IMR-90 (cell line): ENCODE data around the gene FAM131C. TPM values are rescaled to one million over a fixed set of nuclear protein-coding genes. Genes with fewer than 3 reads are reported as not detected.

Source experiments
- ATAC-seq: fragments of 200-7000 bp; cut with Tn5 transposase; 2 replicates; pipeline ENCODE4 v1.9.1; 2020; ENCODE audit warnings: low read depth, mild to moderate bottlenecking, moderate library complexity
- BruUV-seq: library from RNA; stranded (reverse); fragments of 400-500 nt; replicated peaks from 2 replicates; lab custom pipeline; 2021; lab: Mats Ljungman, UMichigan
- CTCF ChIA-PET: fragments of 300-600 bp; formaldehyde crosslinking; extraction: SDS; loops from one replicate; lab custom pipeline; 2021; ENCODE audit warnings: antibody characterized with exemption; lab: Yijun Ruan, JAX
- POLR2A ChIA-PET: fragments of 300-600 bp; sonication (Branson Sonifier 250); formaldehyde crosslinking; loops from one replicate; lab custom pipeline; 2022; ENCODE audit warnings: antibody characterized with exemption; ENCODE audit not compliant: unreplicated experiment; lab: Charles Lee
- DNase-seq: peaks from one replicate; pipeline ENCODE4 v3.0.0; 2013
- H2AFZ ChIP-seq: replicated peaks from 2 replicates; pipeline ENCODE3; 2013; ENCODE audit warnings: low read length, mild to moderate bottlenecking; ENCODE audit not compliant: poor library complexity
- H2AK5ac ChIP-seq: 2 replicates; pipeline ENCODE4 v1.6.1; 2013; ENCODE audit warnings: low read depth, low read length, inconsistent platforms
- H2AK9ac ChIP-seq: replicated peaks from 2 replicates; pipeline ENCODE3; 2013; ENCODE audit warnings: mild to moderate bottlenecking, low read depth, low read length, moderate library complexity; ENCODE audit not compliant: poor library complexity
- H2BK120ac ChIP-seq: 2 replicates; pipeline ENCODE4 v1.6.1; 2013; ENCODE audit warnings: low read depth, low read length, inconsistent platforms
- H2BK15ac ChIP-seq: 3 replicates; pipeline ENCODE4 v1.6.1; 2013; ENCODE audit warnings: low read depth, low read length, inconsistent platforms
- H2BK20ac ChIP-seq: 2 replicates; pipeline ENCODE4 v1.6.1; 2013; ENCODE audit warnings: low read depth, mild to moderate bottlenecking, inconsistent platforms, low read length, moderate library complexity
- H2BK5ac ChIP-seq: 2 replicates; pipeline ENCODE4 v1.6.1; 2013; ENCODE audit warnings: mild to moderate bottlenecking, low read depth, low read length, inconsistent platforms; ENCODE audit not compliant: poor library complexity, severe bottlenecking
- H3K14ac ChIP-seq: replicated peaks from 2 replicates; pipeline ENCODE4 v1.6.1; 2013; ENCODE audit warnings: low read depth, low read length, inconsistent platforms
- H3K18ac ChIP-seq: 2 replicates; pipeline ENCODE4 v1.6.1; 2013; ENCODE audit warnings: low read depth, low read length, control low read depth
- H3K23ac ChIP-seq: 2 replicates; pipeline ENCODE4 v1.6.1; 2013; ENCODE audit warnings: low read depth, low read length, inconsistent platforms
- H3K27ac ChIP-seq: 2 replicates; pipeline ENCODE4 v1.5.1; 2013; ENCODE audit warnings: mild to moderate bottlenecking, control low read depth, low read length; ENCODE audit not compliant: insufficient read depth
- H3K27me3 ChIP-seq: 2 replicates; pipeline ENCODE4 v1.6.1; 2013; ENCODE audit warnings: low read length; ENCODE audit not compliant: control insufficient read depth, insufficient read depth
- H3K36me3 ChIP-seq: 2 replicates; pipeline ENCODE4 v1.6.1; 2013; ENCODE audit warnings: low read length, mixed read lengths; ENCODE audit not compliant: control insufficient read depth, insufficient read depth
- H3K4ac ChIP-seq: 2 replicates; pipeline ENCODE4 v1.6.1; 2013; ENCODE audit warnings: low read depth, low read length, inconsistent platforms
- H3K4me1 ChIP-seq: 2 replicates; pipeline ENCODE4 v1.6.1; 2013; ENCODE audit warnings: low read length, mixed read lengths; ENCODE audit not compliant: control insufficient read depth, insufficient read depth
- H3K4me2 ChIP-seq: 2 replicates; pipeline ENCODE4 v1.6.1; 2013; ENCODE audit warnings: low read depth, mild to moderate bottlenecking, control low read depth, low read length, moderate library complexity
- H3K4me3 ChIP-seq: 2 replicates; pipeline ENCODE4 v1.5.1; 2013; ENCODE audit warnings: low read depth, mild to moderate bottlenecking, control low read depth, low read length, moderate library complexity; ENCODE audit not compliant: insufficient read depth
- H3K56ac ChIP-seq: 2 replicates; pipeline ENCODE4 v1.6.1; 2013; ENCODE audit warnings: low read length, inconsistent platforms; ENCODE audit not compliant: insufficient read depth; ENCODE audit errors: extremely low read depth
- H3K79me1 ChIP-seq, 2 experiments: 2 replicates each; pipeline ENCODE4 v1.6.1; 2013; ENCODE audit warnings: low read length in 2 of 2, inconsistent platforms in 1 of 2, low read depth in 1 of 2
- H3K9ac ChIP-seq: 2 replicates; pipeline ENCODE4 v1.6.1; 2013; ENCODE audit warnings: low read depth, low read length, control low read depth
- H3K9me1 ChIP-seq: 2 replicates; pipeline ENCODE4 v1.6.1; 2013; ENCODE audit warnings: low read length, inconsistent platforms; ENCODE audit not compliant: insufficient read depth
- H3K9me3 ChIP-seq: 2 replicates; pipeline ENCODE4 v1.6.1; 2013; ENCODE audit warnings: low read length; ENCODE audit not compliant: control insufficient read depth, insufficient read depth
- H4K20me1 ChIP-seq: 2 replicates; pipeline ENCODE4 v1.6.1; 2013; ENCODE audit warnings: low read length, inconsistent platforms; ENCODE audit not compliant: insufficient read depth
- H4K5ac ChIP-seq: 2 replicates; pipeline ENCODE4 v1.6.1; 2013; ENCODE audit warnings: mild to moderate bottlenecking, low read depth, low read length, control low read depth
- H4K8ac ChIP-seq, 2 experiments: 2 replicates each; pipeline ENCODE4 v1.6.1; 2013; ENCODE audit warnings: low read depth in 2 of 2, low read length in 2 of 2, control low read depth in 1 of 2, inconsistent platforms in 1 of 2
- H4K91ac ChIP-seq: 2 replicates; pipeline ENCODE4 v1.6.1; 2013; ENCODE audit warnings: low read depth, low read length, inconsistent platforms; ENCODE audit not compliant: insufficient read depth
- BHLHE40 ChIP-seq: fragments of 150-350 bp; IDR thresholded peaks from 2 replicates; pipeline ENCODE4 v1.6.1; 2016; ENCODE audit warnings: mild to moderate bottlenecking, low read depth, low read length
- FOS ChIP-seq: fragments of 150-350 bp; IDR thresholded peaks from 2 replicates; pipeline ENCODE4 v1.6.1; 2016; ENCODE audit warnings: low read depth, low read length
- MAFK ChIP-seq: IDR thresholded peaks from 2 replicates; pipeline ENCODE4 v1.6.1; 2012; ENCODE audit warnings: low read depth, low read length, improper control_type of control experiment
- MAZ ChIP-seq: IDR thresholded peaks from 2 replicates; pipeline ENCODE4 v1.6.1; 2012; ENCODE audit warnings: low read depth, mild to moderate bottlenecking, low read length, improper control_type of control experiment, moderate library complexity, borderline replicate concordance
- MXI1 ChIP-seq: IDR thresholded peaks from 2 replicates; pipeline ENCODE4 v1.6.1; 2012; ENCODE audit warnings: low read depth, mild to moderate bottlenecking, low read length, moderate library complexity, borderline replicate concordance
- NFE2L2 ChIP-seq: fragments of 150-350 bp; IDR thresholded peaks from 2 replicates; pipeline ENCODE4 v1.6.1; 2016; ENCODE audit warnings: low read depth, mild to moderate bottlenecking, low read length
- POLR2A ChIP-seq: IDR thresholded peaks from 2 replicates; pipeline ENCODE4 v1.6.1; 2012; ENCODE audit warnings: mild to moderate bottlenecking, low read depth, low read length
- RAD21 ChIP-seq: IDR thresholded peaks from 2 replicates; pipeline ENCODE4 v1.6.1; 2012; ENCODE audit warnings: low read length, improper control_type of control experiment
- RCOR1 ChIP-seq: IDR thresholded peaks from 2 replicates; pipeline ENCODE4 v1.6.1; 2012; ENCODE audit warnings: mild to moderate bottlenecking, low read length, improper control_type of control experiment; ENCODE audit not compliant: insufficient replicate concordance
- RFX5 ChIP-seq: IDR thresholded peaks from 2 replicates; pipeline ENCODE4 v1.8.0; 2012; ENCODE audit warnings: low read depth, mild to moderate bottlenecking, low read length, moderate library complexity
- SMC3 ChIP-seq: fragments of 150-350 bp; IDR thresholded peaks from 2 replicates; pipeline ENCODE4 v1.6.1; 2016; ENCODE audit warnings: low read depth, mild to moderate bottlenecking, antibody characterized with exemption, low read length, moderate library complexity
- WGBS, 2 experiments: methylation state at CpG; one replicate each; pipeline versions ENCODE4 v1.1.5 to v1.1.7; 2013; ENCODE audit warnings: missing lambda C conversion rate in 2 of 2; ENCODE audit not compliant: insufficient read length in 1 of 2; ENCODE audit errors: extremely low coverage in 2 of 2; 5-methylcytosine and 5-hydroxymethylcytosine counted together
- dilution Hi-C: fragments of 300-500 bp; cut with HindIII; formaldehyde crosslinking; loops from one replicate; pipeline ENCODE4 v1.14.3; 2018; ENCODE audit warnings: low sequenced_read_pairs; ENCODE audit not compliant: unreplicated experiment
- in situ Hi-C: fragments of 300-500 bp; cut with MboI; formaldehyde crosslinking; loops from 3 replicates; pipeline ENCODE4 v1.14.3; 2019; ENCODE audit warnings: low sequenced_read_pairs, inconsistent platforms, mixed read lengths
- intact Hi-C: fragments of 100-400 bp; cut with micrococcal nuclease; formaldehyde crosslinking; loops from 2 replicates; pipeline ENCODE4 v1.10.0; 2022
- polyA plus RNA-seq, 3 experiments: library from polyadenylated mRNA; depleted of rRNA; stranded (reverse); fragments of >200 nt; gene quantifications; 2 replicates each; pipeline ENCODE4 v1.2.3, GENCODE V29; 2012; ENCODE audit warnings: low replicate concordance in 1 of 3
- total RNA-seq: library from RNA; depleted of rRNA; stranded (reverse); fragments of >200 nt; gene quantifications from 2 replicates; pipeline ENCODE4 v1.2.3, GENCODE V29; 2012

Gene FAM131C
- total and polyA plus RNA-seq, 2 of the 4 experiments (the other 2 are of a cell fraction): 0.18 to 1.0 TPM

GRCh38 chr1:16080422-16081150 is 7.1 kb upstream of the FAM131C start:
- Histone ChIP-seq H2BK15ac (no peak overlapping the region), H2AFZ (peak overlapping the region; percentile 0), H2BK120ac (no peak overlapping the region; the same call in 1 of the 2 replicates), H3K4ac (peak overlapping the region; percentile 34; the same call in 1 of the 2 replicates), H3K36me3 (no peaks in the 10 kb centered on the region), H3K56ac (no peak overlapping the region), H3K14ac (no peak overlapping the region), H2BK20ac (no peak overlapping the region), H2AK9ac (peak overlapping the region; percentile 66), H3K27ac (no peak overlapping the region), H3K4me3 (no peak overlapping the region), H3K23ac (no peak overlapping the region), H3K4me1 (peaks cover 12% of the 10 kb centered on the region), H3K18ac (no peak overlapping the region), H3K79me1 (peaks cover 0 to 2% of the 10 kb centered on the region in 2 experiments; a peak in 1 of 4 replicates), H4K5ac (no peak overlapping the region), H4K91ac (peak overlapping the region; percentile 48; the same call in 1 of the 2 replicates), H3K9me3 (no peaks in the 10 kb centered on the region), H3K9me1 (peaks cover 7% of the 10 kb centered on the region), H2AK5ac (peak overlapping the region; percentile 72), H4K8ac (no peak overlapping the region; a peak in 1 of 4 replicates), H2BK5ac (no peak overlapping the region), H4K20me1 (no peaks in the 10 kb centered on the region), H3K9ac (no peak overlapping the region), H3K27me3 (no peaks in the 10 kb centered on the region), H3K4me2 (no peak overlapping the region)
- no peak for TF ChIP-seq POLR2A
- TF ChIP-seq RFX5: no peak
- TF ChIP-seq MAFK: no peak
- TF ChIP-seq MAZ: no peak
- no peak for TF ChIP-seq FOS
- TF ChIP-seq RAD21: no peak
- no peak for TF ChIP-seq BHLHE40
- no peak for TF ChIP-seq MXI1
- no peak for TF ChIP-seq SMC3
- TF ChIP-seq NFE2L2: no peak
- TF ChIP-seq RCOR1: no peak
- dilution Hi-C loops: no loop called here
- in situ Hi-C loops: loop anchor here (5.0 kb wide), 1 partner anchor 282 kb away; no protein-coding TSS in a partner anchor
- DNase-seq (no peak), ATAC-seq (no peak)
- POLR2A ChIA-PET: no interaction called here
- intact Hi-C loops: no loop called here
- CTCF ChIA-PET: interaction anchor here (0.6 to 3.0 kb wide), 3 partner anchors 49 to 109 kb away, joined by 5 to 13 read pairs (median 5); no protein-coding TSS in a partner anchor
- WGBS, 2 experiments: 82% methylated on average over 2 of the region's 5 CpGs; no CpG with 5 or more reads in 1 of the 2 experiments
- BruUV-seq: no TSS peak
